Body of pancreas (tissue), 4 donors: ENCODE data around the gene AUTS2. TPM values are rescaled to one million over a fixed set of nuclear protein-coding genes. Genes with fewer than 3 reads are reported as not detected.

Source experiments
- ATAC-seq: fragments of 150-250 bp; one replicate; pipeline ENCODE4 v1.9.1; 2016
- DNase-seq, 4 donors: peaks; one replicate each; pipeline ENCODE4 v3.0.0-alpha.2; 2019
- H3K27ac ChIP-seq, 4 donors: fragments of 200-600 bp; sonication (generic); 1 replicate in 3 of 4; 2 replicates in 1 of 4; pipeline versions ENCODE4 v1.5.1 to v1.6.1; 2016 to 2019; ENCODE audit warnings: mild to moderate bottlenecking in 1 of 4, mixed read lengths in 1 of 4, moderate library complexity in 1 of 4
- H3K27me3 ChIP-seq, 2 donors: fragments of 200-600 bp; sonication (generic); one replicate each; pipeline ENCODE4 v1.6.0; 2016; ENCODE audit warnings: mild to moderate bottlenecking in 1 of 2
- H3K36me3 ChIP-seq, 2 donors: fragments of 200-600 bp; sonication (generic); replicated peaks in 1 of 2; 2 replicates each; pipeline ENCODE4 v1.5.1; 2016; ENCODE audit warnings: low read depth in 2 of 2; ENCODE audit not compliant: insufficient read depth in 1 of 2
- H3K4me1 ChIP-seq: fragments of 200-600 bp; sonication (generic); one replicate; pipeline ENCODE4 v1.6.0; 2016
- H3K4me3 ChIP-seq, 2 donors: fragments of 200-600 bp; sonication (generic); 1 replicate in 1 of 2; 2 replicates in 1 of 2; pipeline ENCODE4 v1.5.1; 2016 to 2019
- H3K9me3 ChIP-seq, 3 donors: fragments of 200-600 bp; sonication (generic); 1 replicate in 2 of 3; 2 replicates in 1 of 3; pipeline ENCODE4 v1.5.1; 2016
- POLR2A ChIP-seq, 3 donors: fragments of 450-650 bp; IDR thresholded peaks; one replicate each; pipeline ENCODE4 v1.6.1; 2016; ENCODE audit warnings: antibody characterized with exemption in 3 of 3, mild to moderate bottlenecking in 2 of 3
- WGBS, 2 donors: methylation state at CpG; one replicate each; pipeline ENCODE4 v1.1.5; 2017; 5-methylcytosine and 5-hydroxymethylcytosine counted together
- intact Hi-C: fragments of 100-400 bp; cut with DNase I; formaldehyde crosslinking; loops from one replicate; pipeline ENCODE4 v1.15.1; 2023
- total RNA-seq, 2 donors: library from RNA; depleted of rRNA; stranded (reverse); fragments of >200 nt; gene quantifications; one replicate each; pipeline ENCODE4 v1.1.0, GENCODE V29; 2016
- TF ChIP-seq, protein P1 (sequence below), 7 experiments: fragments of 450-650 bp in 4 of 7; fragments of 200-600 bp in 3 of 7; sonication (generic) in 3 of 7; IDR thresholded peaks; one replicate each; pipeline ENCODE4 v1.5.1; 2016 to 2019; ENCODE audit warnings: antibody characterized with exemption in 7 of 7

AUTS2 gene
- total RNA-seq, 2 donors from 2014 or later = 11.7 to 18.5 TPM

DNA sequence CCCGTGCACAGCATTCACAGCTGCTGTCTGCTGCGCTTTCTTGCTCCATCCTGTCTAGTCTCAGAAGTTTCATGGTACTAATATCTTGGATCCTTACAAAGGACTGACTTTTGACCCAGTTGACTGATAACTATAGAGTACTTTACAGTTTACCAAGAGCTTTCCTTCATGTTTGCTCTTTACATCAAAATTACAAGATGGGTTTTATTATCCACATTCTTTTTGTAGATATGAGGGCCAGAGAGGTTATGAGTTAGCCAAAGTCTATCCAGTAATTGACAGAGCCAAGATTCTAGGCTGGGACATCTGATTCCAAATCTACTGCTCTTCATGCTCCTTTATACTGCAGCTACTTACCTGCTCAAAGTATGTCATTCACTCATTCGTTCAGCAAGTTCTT lies 218.2 kb downstream of the AUTS2 start:
- WGBS, 2 donors = 88 to 95% methylated on average over 3 of the region's 3 CpGs
- Histone ChIP-seq H3K4me3 (no peak overlapping the region), H3K27ac (no peak overlapping the region), H3K9me3 (no peaks in the 10 kb centered on the region), H3K36me3 (no peaks in the 10 kb centered on the region), H3K4me1 (no peaks in the 10 kb centered on the region), H3K27me3 (no peaks in the 10 kb centered on the region)
- DNase-seq (no peak), ATAC-seq (no peak)
- intact Hi-C loops = no loop called here
- TF ChIP-seq, protein P1, sequence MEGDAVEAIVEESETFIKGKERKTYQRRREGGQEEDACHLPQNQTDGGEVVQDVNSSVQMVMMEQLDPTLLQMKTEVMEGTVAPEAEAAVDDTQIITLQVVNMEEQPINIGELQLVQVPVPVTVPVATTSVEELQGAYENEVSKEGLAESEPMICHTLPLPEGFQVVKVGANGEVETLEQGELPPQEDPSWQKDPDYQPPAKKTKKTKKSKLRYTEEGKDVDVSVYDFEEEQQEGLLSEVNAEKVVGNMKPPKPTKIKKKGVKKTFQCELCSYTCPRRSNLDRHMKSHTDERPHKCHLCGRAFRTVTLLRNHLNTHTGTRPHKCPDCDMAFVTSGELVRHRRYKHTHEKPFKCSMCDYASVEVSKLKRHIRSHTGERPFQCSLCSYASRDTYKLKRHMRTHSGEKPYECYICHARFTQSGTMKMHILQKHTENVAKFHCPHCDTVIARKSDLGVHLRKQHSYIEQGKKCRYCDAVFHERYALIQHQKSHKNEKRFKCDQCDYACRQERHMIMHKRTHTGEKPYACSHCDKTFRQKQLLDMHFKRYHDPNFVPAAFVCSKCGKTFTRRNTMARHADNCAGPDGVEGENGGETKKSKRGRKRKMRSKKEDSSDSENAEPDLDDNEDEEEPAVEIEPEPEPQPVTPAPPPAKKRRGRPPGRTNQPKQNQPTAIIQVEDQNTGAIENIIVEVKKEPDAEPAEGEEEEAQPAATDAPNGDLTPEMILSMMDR (IDR thresholded peaks at IDR 0.05) = no peak
- no peak for TF ChIP-seq POLR2A (IDR thresholded peaks at IDR 0.05)

DNA sequence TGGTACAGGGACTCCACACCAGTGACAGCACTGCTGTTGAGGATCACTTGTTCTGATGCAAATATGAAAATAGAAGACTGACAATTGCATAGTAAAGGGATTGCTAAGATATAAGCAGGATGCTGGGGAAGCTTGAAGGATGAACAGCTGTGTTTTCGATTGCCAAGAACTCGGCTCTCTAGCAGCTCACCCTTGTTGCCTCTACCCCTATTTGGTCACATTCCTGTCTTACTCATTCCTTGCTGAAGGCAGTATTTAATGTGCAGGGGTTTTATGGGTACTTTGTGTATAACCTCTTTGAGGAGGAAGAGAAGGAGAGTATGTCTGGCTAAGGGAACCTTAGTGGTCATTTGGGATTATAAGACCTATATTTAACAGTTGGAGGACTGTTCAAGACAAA lies 218.8 kb downstream of the AUTS2 start:
- no peak for ATAC-seq
- TF ChIP-seq POLR2A (IDR thresholded peaks at IDR 0.05) = no peak
- TF ChIP-seq, protein P1 (IDR thresholded peaks at IDR 0.05) = no peak
- no peak overlapping the region for H3K27ac ChIP-seq
- H3K4me1 ChIP-seq = no peaks in the 10 kb centered on the region
- H3K9me3 ChIP-seq = no peaks in the 10 kb centered on the region
- no peak overlapping the region for H3K4me3 ChIP-seq
- no peaks in the 10 kb centered on the region for H3K27me3 ChIP-seq
- 70 to 71% methylated on average over 2 of the region's 2 CpGs for WGBS, 2 donors
- DNase-seq = no peak
- no peaks in the 10 kb centered on the region for H3K36me3 ChIP-seq
- intact Hi-C loops = no loop called here

DNA sequence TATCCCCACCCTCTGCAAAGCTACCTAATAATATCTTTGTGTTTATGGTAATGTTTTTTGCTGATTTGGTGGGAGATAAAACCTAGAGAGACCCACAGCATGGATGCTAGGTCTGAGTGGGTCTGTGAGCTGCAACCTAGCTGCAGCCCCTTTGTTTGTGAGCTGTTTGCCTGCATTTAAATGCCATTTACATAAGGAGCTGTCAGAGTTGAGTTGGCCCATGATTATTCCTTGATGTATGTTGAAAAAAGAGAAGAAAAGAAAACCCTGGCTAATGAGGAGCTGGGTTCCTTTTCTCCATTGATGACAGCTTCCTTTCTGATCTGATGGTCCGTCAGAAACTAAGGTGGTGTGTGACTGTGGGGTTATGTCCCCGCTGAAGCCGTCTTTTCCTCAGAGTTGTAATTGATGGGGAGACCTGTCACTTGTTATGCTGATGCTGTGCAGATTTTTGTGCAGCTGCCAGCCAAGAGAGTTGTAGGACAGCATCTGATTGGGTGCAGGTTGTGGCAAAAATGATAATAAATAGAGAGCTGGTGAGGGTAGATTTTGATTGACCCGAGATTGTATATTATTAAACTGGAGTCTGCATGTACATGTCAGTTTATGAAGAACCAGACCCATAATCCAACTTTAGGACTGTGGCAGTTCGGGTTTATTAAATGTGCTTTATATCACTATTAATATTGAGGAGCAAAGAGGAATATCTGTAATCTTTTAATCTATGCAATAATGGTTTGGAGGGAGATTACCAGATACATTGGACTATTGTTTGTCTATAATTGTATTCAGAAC lies 219.8 kb downstream of the AUTS2 start:
- no peaks in the 10 kb centered on the region for H3K36me3 ChIP-seq
- DNase-seq (no peak), ATAC-seq (no peak)
- no peak overlapping the region for H3K27ac ChIP-seq
- H3K9me3 ChIP-seq = no peaks in the 10 kb centered on the region
- intact Hi-C loops = no loop called here
- 57 to 76% methylated on average over 5 of the region's 5 CpGs for WGBS, 2 donors
- no peak for TF ChIP-seq POLR2A (IDR thresholded peaks at IDR 0.05)
- TF ChIP-seq, protein P1 (IDR thresholded peaks at IDR 0.05) = no peak
- H3K4me3 ChIP-seq = no peak overlapping the region
- no peaks in the 10 kb centered on the region for H3K4me1 ChIP-seq
- no peaks in the 10 kb centered on the region for H3K27me3 ChIP-seq

DNA sequence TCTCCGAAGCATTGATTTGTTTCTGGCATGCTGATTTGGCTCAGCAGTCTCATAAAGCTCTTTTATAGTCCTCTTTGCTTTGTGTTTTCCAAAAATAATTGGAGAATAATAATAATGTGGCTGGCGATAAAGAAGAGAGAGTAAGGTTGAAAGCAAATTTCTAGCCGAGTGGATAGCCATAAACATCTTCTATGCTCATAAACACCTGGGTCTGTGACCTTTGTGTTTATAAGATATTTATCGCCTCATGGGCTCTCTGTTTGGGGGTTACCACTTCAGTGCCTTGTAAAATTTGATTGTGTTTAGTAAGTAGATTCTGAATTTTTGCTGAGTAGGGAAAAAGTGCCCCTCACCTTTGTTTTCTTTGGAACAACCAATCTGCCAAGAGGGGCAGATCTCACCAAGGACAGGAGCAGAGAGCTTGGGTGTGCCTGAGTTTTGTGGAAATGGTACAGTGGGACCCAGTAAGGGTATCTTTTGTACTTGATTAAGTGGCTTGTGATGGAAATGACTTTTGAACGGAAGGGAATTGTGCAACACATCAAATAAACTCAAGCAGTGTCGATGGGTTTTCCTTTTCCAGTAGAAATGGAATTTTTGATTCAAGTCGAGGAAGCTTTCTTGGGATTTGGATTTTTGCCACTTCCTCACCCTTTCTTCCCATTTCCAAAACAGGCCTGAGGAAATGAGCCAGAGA lies 220.5 kb downstream of the AUTS2 start:
- no peaks in the 10 kb centered on the region for H3K36me3 ChIP-seq
- TF ChIP-seq, protein P1 (IDR thresholded peaks at IDR 0.05) = no peak
- no peak for TF ChIP-seq POLR2A (IDR thresholded peaks at IDR 0.05)
- H3K27me3 ChIP-seq = no peaks in the 10 kb centered on the region
- no peak for ATAC-seq
- intact Hi-C loops = no loop called here
- 63 to 70% methylated on average over 7 of the region's 7 CpGs for WGBS, 2 donors
- no peak overlapping the region for H3K4me3 ChIP-seq
- no peak overlapping the region for H3K27ac ChIP-seq
- DNase-seq = no peak
- H3K9me3 ChIP-seq = no peaks in the 10 kb centered on the region
- H3K4me1 ChIP-seq = no peaks in the 10 kb centered on the region
